ENCODE data around the gene CIDEA.

GRCh38 chr18:12315490-12315889, 61.3 kb downstream of the CIDEA start:
- TF ChIP-seq, protein P1, sequence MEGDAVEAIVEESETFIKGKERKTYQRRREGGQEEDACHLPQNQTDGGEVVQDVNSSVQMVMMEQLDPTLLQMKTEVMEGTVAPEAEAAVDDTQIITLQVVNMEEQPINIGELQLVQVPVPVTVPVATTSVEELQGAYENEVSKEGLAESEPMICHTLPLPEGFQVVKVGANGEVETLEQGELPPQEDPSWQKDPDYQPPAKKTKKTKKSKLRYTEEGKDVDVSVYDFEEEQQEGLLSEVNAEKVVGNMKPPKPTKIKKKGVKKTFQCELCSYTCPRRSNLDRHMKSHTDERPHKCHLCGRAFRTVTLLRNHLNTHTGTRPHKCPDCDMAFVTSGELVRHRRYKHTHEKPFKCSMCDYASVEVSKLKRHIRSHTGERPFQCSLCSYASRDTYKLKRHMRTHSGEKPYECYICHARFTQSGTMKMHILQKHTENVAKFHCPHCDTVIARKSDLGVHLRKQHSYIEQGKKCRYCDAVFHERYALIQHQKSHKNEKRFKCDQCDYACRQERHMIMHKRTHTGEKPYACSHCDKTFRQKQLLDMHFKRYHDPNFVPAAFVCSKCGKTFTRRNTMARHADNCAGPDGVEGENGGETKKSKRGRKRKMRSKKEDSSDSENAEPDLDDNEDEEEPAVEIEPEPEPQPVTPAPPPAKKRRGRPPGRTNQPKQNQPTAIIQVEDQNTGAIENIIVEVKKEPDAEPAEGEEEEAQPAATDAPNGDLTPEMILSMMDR (IDR thresholded peaks at IDR 0.05), result no peak
- no peak for TF ChIP-seq POLR2A (IDR thresholded peaks at IDR 0.05)

Measured in esophagus squamous epithelium (tissue), 4 donors.